ENCODE measurements around the gene PAX7.

GRCh38 chr1:18608534-18608933 lies 22.1 kb upstream of the PAX7 start:
- TF ChIP-seq POLR2A (IDR thresholded peaks at IDR 0.05; ENCODE audit: low read depth, low read length) (no peak), CTCF (IDR thresholded peaks at IDR 0.05; ENCODE audit: extremely low read depth in 1 of 2, insufficient read depth in 1 of 2, low read depth in 1 of 2, low read length in 2 of 2) (no peak), EZH2 (IDR thresholded peaks at IDR 0.05; ENCODE audit: borderline replicate concordance, low read depth, low read length, severe bottlenecking) (no peak), JUN (IDR thresholded peaks at IDR 0.05; ENCODE audit: borderline replicate concordance, insufficient read depth, insufficient read length, low read depth) (no peak), MYC (IDR thresholded peaks at IDR 0.05; ENCODE audit: low read depth, low read length) (no peak), POLR2AphosphoS5 (IDR thresholded peaks at IDR 0.05; ENCODE audit: insufficient read depth, low read depth, low read length) (no peak), GATA2 (IDR thresholded peaks at IDR 0.05; ENCODE audit: insufficient read depth, insufficient read length, low read depth, low read length) (no peak), FOS (IDR thresholded peaks at IDR 0.05; ENCODE audit: borderline replicate concordance, insufficient read depth, low read length) (no peak)
